Dendritic cell treated with granulocyte-macrophage colony-stimulating factor and Interleukin-4, amounts not matched to agents 40 ng/mL and 50 ng/mL, for 4 days (primary cell): ENCODE measurements around the gene MESP1.

Experiments
- H3K27ac Mint-ChIP-seq: one replicate; pipeline ENCODE4 v1.8.0; 2022; ENCODE audit warnings: mild to moderate bottlenecking, mixed read lengths
- H3K27me3 Mint-ChIP-seq: one replicate; pipeline ENCODE4 v1.8.0; 2022; ENCODE audit warnings: mild to moderate bottlenecking, mixed read lengths
- H3K36me3 Mint-ChIP-seq: one replicate; pipeline ENCODE4 v1.8.0; 2022; ENCODE audit warnings: low read depth, mixed read lengths
- H3K4me1 Mint-ChIP-seq: one replicate; pipeline ENCODE4 v1.8.0; 2022; ENCODE audit warnings: low read depth, mixed read lengths
- H3K4me3 Mint-ChIP-seq: one replicate; pipeline ENCODE4 v1.8.0; 2022; ENCODE audit warnings: mild to moderate bottlenecking, moderate library complexity, mixed read lengths
- H3K9me3 Mint-ChIP-seq: one replicate; pipeline ENCODE4 v1.8.0; 2022; ENCODE audit warnings: mixed read lengths
- intact Hi-C: fragments of 100-400 bp; cut with micrococcal nuclease; formaldehyde crosslinking; loops from one replicate; pipeline ENCODE4 v1.15.0; 2022

MESP1 gene

DNA sequence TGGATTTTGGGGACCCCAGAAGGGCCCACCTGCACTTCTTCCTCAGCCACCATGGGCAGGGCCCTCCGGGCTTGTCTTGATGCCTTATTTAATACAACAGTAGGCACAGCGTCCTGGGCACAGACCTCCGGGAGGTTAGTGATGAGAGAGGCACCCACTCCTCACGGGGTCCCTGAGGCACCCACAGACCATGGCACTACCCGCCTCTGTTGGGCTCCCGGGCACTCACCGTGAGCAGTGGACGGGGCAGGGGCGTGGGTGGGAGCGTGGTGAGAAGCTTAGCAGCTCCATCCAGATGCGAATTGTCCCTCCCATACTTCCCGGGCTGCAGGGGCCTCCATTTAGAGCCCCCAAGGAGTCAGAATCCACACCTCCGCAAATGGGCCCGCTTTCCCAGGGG is 24.8 kb upstream of the MESP1 start:
- H3K4me1 Mint-ChIP-seq, result peaks cover 19% of the 10 kb centered on the region
- intact Hi-C loops, result no loop called here
- no peak overlapping the region for H3K4me3 Mint-ChIP-seq
- H3K9me3 Mint-ChIP-seq, result no peaks in the 10 kb centered on the region
- H3K36me3 Mint-ChIP-seq, result no peaks in the 10 kb centered on the region
- H3K27me3 Mint-ChIP-seq, result peaks cover 25% of the 10 kb centered on the region
- H3K27ac Mint-ChIP-seq, result no peak overlapping the region

DNA sequence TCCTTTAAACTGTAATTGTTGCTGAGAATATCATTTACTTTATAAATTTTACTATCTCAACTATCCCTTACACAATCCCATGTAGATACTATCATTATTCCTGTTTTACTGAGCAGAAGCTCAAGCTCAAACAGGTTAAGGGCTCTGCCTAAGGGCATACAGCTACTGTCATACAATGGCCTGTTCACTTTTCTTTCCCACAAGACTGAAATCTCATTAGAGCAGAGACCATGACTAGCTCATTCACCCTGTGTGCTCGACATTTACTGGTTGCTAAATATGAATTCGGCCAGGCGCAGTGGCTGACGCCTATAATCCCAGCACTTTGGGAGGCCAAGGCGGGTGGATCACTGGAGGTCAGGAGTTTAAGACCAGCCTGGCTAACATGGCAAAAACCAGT is 23.4 kb upstream of the MESP1 start:
- H3K4me1 Mint-ChIP-seq, result peaks cover 17% of the 10 kb centered on the region
- H3K4me3 Mint-ChIP-seq, result no peak overlapping the region
- H3K36me3 Mint-ChIP-seq, result no peaks in the 10 kb centered on the region
- H3K27me3 Mint-ChIP-seq, result peaks cover 25% of the 10 kb centered on the region
- H3K9me3 Mint-ChIP-seq, result no peaks in the 10 kb centered on the region
- H3K27ac Mint-ChIP-seq, result no peak overlapping the region
- intact Hi-C loops, result no loop called here

DNA sequence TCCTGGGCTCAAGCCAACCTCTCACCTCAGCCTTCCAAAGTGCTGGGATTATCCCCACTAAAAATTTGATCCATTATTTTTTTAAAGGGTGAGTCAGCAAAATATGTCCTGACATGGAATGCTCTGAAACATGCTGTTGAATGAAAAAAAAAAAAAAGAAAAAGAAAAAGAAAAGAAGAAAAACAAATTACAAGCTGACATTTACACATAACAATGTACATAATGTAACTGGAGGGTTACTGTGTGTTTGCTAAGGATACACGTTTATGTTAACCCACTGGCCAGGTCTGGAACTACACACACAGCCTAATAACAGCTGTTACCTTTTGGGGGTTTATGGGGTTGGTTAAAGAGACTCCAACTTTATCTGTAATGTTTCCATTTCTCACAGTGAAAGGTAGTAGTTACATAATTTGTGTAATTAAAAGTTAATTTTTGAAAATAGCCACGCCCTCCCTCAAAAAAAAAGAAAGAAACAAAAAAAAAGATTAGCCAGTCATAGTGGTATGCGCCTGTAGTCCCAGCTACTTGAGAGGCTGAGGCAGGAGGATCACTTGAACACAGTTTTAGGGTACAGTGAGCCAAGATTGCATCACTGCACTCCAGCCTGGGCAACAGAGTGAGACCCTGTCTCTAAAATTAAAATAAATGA is 22.0 kb upstream of the MESP1 start:
- Mint-ChIP-seq H3K9me3 (no peaks in the 10 kb centered on the region), H3K27me3 (peaks cover 23% of the 10 kb centered on the region), H3K36me3 (no peaks in the 10 kb centered on the region), H3K4me1 (peaks cover 17% of the 10 kb centered on the region), H3K27ac (no peak overlapping the region), H3K4me3 (no peak overlapping the region)
- intact Hi-C loops, result no loop called here

DNA sequence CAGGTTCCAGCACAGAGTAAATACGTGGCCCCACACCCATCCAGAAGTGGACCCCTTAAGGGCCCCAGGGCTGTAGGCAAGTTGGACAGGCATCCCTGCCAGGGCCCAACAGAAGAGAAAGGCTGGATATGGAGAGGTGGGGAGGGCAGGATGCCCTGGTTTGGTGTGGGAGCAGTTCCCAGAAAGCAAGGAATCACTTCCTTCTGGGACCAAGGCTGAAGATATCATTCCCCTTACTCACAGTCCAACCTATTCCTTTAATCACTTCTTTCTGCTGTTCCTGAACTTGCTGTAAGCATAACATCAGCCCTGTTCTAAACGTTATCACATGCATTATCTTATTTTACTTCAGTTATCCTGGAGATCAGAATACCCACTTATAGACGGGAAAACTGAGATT is 19.0 kb upstream of the MESP1 start:
- H3K9me3 Mint-ChIP-seq, result no peaks in the 10 kb centered on the region
- peaks cover 6% of the 10 kb centered on the region for H3K27me3 Mint-ChIP-seq
- no peaks in the 10 kb centered on the region for H3K36me3 Mint-ChIP-seq
- intact Hi-C loops, result no loop called here
- peaks cover 19% of the 10 kb centered on the region for H3K4me1 Mint-ChIP-seq
- H3K4me3 Mint-ChIP-seq, result no peak overlapping the region
- H3K27ac Mint-ChIP-seq, result no peak overlapping the region

DNA sequence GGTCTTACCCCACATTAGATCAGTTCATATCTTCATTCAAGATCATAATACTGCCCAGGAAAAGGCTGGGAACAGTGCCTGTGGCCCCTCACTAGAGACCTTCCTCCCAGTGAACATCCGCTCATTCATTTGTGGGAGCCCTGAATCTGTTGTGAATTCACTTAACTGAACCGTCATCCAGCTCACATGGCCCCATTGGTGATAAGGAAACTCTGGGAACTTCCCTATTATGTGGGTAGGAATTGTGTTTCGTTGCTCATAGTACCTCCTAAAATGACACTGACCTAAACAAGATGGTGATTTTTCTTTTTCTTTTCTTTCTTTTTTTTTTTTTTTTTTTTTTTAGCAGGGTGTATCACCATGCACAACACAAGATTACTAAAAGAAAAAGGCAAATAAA is 18.3 kb upstream of the MESP1 start:
- intact Hi-C loops, result no loop called here
- H3K4me3 Mint-ChIP-seq, result no peak overlapping the region
- peaks cover 3% of the 10 kb centered on the region for H3K27me3 Mint-ChIP-seq
- no peak overlapping the region for H3K27ac Mint-ChIP-seq
- H3K9me3 Mint-ChIP-seq, result no peaks in the 10 kb centered on the region
- H3K4me1 Mint-ChIP-seq, result peaks cover 19% of the 10 kb centered on the region
- no peaks in the 10 kb centered on the region for H3K36me3 Mint-ChIP-seq

DNA sequence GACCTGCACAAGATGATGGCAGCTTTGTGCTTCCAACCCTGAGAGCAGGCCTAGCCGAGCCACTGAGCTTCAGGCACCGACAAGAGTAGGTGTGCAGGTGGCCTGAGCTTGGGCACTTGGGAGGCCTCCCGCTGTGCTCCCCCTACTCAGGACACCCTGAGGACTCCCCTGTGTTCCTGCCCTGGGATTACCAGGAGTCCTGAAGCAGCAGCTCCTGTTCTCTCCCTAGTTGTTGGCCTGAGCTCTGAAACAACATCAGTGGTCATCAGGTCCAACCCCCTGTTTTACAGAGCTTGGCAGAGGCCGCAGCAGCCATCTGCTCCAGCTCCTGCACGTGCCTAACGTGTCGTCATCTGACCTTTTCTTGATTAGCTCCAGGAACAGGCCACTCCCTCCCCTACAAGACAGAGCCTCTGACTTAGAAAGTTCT is 17.0 kb upstream of the MESP1 start:
- Mint-ChIP-seq H3K9me3 (no peaks in the 10 kb centered on the region), H3K27ac (peak overlapping the region; percentile 11), H3K27me3 (peaks cover 3% of the 10 kb centered on the region), H3K4me1 (peaks cover 19% of the 10 kb centered on the region), H3K4me3 (no peak overlapping the region), H3K36me3 (no peaks in the 10 kb centered on the region)
- intact Hi-C loops, result no loop called here

DNA sequence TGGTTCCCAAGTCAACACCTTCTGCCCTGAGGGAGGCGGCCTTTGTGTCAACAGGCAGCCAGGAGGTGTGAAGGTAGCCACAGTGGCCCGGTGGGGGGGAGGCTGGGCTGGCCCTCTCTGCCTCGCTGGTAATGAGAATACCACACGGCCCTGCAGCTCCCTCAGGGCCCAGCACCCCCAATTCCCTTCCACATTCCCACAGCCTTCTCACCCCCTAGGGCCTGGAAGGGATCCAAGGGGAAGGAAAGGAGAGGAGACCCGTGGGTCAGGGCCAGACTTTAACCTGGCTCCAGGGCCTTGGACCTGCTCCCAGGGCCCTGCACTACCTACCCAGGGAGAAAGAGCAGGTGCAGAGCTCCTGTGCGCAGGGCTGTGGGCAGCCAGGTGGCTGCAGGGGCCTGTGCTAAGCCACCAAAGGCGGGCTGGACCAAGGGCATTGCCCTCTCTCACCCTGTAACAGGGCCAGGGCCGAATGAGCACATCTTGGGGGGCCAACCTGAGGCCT is 16.4 kb upstream of the MESP1 start:
- H3K4me1 Mint-ChIP-seq, result peaks cover 19% of the 10 kb centered on the region
- H3K36me3 Mint-ChIP-seq, result no peaks in the 10 kb centered on the region
- intact Hi-C loops, result no loop called here

DNA sequence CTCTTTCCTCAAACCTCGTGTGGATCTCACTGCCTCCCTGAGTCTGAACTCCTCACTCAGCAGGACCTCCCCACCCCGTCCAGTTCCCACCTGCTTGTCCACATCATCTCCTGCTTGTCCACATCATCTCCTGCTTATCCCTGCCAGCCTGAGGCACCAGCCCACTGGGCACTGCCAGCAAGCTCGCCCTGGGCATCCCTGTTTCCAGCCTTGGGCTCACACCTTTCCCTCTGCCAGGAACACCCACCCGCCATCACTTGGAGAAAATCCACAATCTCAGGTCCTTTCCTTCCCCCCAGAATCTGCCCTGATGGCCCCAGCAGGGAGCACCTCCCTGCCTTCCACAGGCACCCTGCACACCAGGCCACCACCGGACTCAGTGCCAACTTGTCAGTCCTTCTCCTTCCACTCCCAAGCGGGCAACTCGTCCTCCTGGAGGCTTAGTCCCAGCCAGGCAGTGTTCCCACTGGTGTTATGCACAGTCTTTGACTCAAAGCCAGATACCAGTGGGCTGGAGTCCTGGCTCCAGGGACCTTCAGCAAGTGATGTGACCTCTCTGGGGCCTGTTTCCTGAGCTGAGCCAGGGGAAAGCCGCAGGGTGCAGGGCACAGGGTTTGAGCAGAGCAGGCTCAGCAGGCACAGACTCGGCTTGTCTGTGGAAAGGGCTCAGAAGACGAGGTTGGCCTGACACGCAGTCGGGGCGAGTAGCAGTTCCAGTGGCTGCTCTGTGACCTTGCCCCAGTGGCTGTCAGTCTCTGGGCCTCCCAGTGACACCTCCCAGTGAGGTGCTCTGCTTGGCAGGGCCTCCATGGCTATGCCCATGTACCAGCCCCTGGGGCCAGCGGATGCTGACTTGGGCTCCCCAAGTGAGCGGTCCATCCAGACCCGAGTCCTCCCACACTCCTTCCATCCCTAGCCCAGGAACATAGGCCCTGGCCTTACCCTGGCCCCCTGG is 15.6 kb upstream of the MESP1 start:
- Mint-ChIP-seq H3K36me3 (no peaks in the 10 kb centered on the region), H3K4me3 (no peak overlapping the region), H3K27ac (peak overlapping the region; percentile 6), H3K9me3 (no peaks in the 10 kb centered on the region), H3K27me3 (peaks cover 3% of the 10 kb centered on the region), H3K4me1 (peaks cover 19% of the 10 kb centered on the region)
- intact Hi-C loops, result no loop called here

More for the DNA sequence above, 16.4 kb upstream of the MESP1 start:
- no peaks in the 10 kb centered on the region for H3K9me3 Mint-ChIP-seq
- H3K27ac Mint-ChIP-seq, result peak overlapping the region; percentile 11
- peaks cover 3% of the 10 kb centered on the region for H3K27me3 Mint-ChIP-seq
- no peak overlapping the region for H3K4me3 Mint-ChIP-seq

DNA sequence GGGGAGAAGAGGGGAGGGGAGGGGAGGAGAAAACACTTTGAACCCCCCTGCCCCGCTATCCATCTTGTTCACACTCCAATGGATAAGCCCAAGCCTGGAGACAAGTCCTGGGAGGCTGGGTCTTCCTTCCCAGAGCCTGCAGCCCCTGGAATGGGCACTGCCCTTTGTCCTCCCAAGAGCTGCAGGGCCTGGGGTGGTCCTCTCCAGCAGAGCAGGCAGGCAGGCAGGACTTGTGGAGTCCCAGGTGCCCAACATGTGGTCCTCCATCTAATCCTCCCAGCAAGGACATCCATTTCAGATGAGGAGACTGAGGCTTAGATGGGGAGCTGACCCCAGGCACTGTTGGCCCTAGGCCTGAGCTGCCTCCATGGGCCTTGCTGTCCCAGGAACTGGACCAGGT is 14.6 kb upstream of the MESP1 start:
- intact Hi-C loops, result no loop called here
- peaks cover 3% of the 10 kb centered on the region for H3K27me3 Mint-ChIP-seq
- H3K36me3 Mint-ChIP-seq, result no peaks in the 10 kb centered on the region
- H3K27ac Mint-ChIP-seq, result peak overlapping the region; percentile 33
- no peak overlapping the region for H3K4me3 Mint-ChIP-seq
- H3K4me1 Mint-ChIP-seq, result peaks cover 29% of the 10 kb centered on the region
- H3K9me3 Mint-ChIP-seq, result no peaks in the 10 kb centered on the region

DNA sequence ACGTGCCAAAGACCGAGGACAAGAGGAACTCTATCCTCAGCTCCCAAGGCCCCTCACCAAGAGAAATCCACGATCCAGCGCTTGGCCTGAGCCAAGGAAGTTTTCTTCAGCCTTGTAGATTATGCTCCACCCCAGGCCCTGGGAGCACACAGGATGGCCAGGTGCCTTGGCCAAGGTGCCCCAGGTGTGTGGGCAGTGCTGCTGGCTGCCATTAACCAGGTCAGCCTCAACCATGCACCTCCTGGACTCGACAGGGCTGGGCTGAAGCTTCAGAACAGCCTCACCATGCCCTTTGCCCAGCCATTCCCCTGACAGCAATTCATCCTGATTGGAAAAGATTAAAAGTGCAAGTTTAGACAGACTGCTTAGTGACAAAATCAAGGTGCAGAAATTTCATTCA is 10.9 kb upstream of the MESP1 start:
- H3K9me3 Mint-ChIP-seq, result no peaks in the 10 kb centered on the region

DNA sequence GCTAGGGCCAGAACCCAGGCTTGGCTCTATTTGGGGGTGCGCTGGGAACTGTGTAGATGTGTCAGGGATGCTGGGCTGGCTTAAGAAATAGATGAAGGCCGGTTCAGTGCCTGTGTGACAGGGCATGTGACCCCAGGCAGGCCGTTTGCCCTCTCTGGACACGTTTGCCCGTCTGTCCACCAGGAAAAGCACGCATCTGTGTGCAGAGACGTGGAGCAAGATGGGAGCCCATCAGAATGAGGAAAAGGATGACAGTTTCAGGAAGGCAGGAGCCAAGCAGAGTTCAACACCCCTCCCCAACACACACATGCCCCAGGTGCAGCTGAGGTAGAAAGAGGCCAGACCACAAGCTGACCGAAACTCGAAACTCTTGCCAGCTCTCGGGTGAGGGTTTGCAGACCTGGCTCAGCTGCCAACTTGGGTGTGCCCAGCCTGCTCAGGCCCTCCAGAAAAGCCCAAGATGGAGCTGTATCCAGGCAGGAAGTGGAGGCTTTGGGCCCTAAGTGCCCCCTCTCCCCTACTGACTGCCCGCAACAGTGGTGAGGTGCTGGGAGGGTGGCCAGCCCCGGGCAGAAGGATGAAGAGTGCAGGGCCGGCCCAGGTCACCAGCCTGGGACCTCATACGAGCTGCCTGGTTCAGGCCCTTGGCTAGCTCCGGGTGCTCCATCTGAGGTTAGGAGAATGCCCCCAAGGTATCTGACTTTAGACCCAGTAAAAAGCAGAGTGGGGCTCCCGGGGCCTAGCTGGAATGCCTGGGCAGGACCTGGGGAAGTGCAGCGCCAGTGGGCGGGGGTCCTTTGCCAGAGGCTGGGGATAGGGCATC is 10.2 kb upstream of the MESP1 start:
- intact Hi-C loops, result no loop called here
- peak overlapping the region; percentile 48 for H3K4me3 Mint-ChIP-seq

More for the DNA sequence above, 10.9 kb upstream of the MESP1 start:
- H3K36me3 Mint-ChIP-seq, result no peaks in the 10 kb centered on the region
- no peak overlapping the region for H3K4me3 Mint-ChIP-seq
- peaks cover 1% of the 10 kb centered on the region for H3K27me3 Mint-ChIP-seq
- intact Hi-C loops, result no loop called here
- peaks cover 39% of the 10 kb centered on the region for H3K4me1 Mint-ChIP-seq
- H3K27ac Mint-ChIP-seq, result peak overlapping the region; percentile 87

DNA sequence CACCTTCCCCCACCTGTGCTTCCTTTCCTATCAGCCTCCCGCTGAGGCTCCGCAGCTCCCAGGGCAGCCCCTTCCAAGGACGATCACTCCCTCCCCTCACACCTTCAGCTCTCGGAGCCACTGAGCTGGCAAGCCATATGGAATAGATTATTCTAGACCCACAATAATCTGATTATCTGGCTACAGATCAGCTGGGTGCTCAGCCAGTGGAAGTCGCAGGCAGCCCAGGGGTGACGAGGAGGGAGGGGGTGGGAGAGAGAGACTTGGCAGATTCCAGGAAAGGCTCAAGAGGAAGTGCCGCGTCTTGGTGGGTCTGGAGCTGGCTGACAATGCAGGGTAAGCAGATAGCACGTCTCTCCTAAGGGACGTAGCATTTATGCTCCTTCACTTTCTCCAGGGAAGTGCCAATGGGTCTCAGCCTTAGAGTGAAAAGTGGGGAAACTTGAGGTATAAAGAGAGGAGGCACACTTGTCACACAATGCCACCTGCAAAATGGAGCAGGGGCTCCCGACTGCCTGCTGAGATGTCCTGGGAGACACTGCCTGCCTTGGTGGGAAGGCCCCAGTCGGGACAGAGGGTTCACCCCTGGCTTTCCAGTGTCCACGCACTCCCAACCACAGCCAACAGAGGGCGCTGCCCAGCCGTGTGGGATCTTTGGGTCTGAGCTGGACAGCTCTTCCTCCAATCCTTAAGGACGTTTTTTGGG is 9.4 kb upstream of the MESP1 start:
- Mint-ChIP-seq H3K4me1 (peaks cover 31% of the 10 kb centered on the region), H3K27ac (peak overlapping the region; percentile 87), H3K9me3 (no peaks in the 10 kb centered on the region), H3K27me3 (peaks cover 8% of the 10 kb centered on the region), H3K4me3 (peak overlapping the region; percentile 48), H3K36me3 (no peaks in the 10 kb centered on the region)
- intact Hi-C loops, result loop anchor here (1.0 kb wide), 2 partner anchors 115 to 128 kb away; no protein-coding TSS in a partner anchor

More for the DNA sequence above, 10.2 kb upstream of the MESP1 start:
- H3K4me1 Mint-ChIP-seq, result peaks cover 36% of the 10 kb centered on the region
- no peaks in the 10 kb centered on the region for H3K9me3 Mint-ChIP-seq
- H3K27me3 Mint-ChIP-seq, result peaks cover under 1% of the 10 kb centered on the region
- no peaks in the 10 kb centered on the region for H3K36me3 Mint-ChIP-seq
- peak overlapping the region; percentile 87 for H3K27ac Mint-ChIP-seq

DNA sequence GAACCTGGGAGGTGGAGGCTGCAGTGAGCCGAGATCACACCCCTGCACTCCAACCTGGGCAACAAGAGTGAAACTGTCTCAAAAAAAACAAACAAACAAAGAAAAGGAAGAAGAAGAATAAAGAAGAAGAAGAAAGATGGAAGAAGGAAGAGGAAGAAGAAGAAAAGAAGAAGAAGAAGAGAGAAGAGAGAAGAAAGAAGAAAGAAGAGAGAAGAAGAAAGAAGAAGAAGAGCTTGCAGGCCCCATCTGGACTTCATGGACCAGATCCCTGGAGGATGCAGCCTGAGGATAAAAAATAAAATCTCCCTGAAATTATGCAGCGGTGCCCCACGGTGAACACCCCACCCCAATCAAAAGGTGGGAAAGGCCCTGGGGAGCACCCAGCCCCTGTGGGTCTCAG is 8.8 kb upstream of the MESP1 start:
- Mint-ChIP-seq H3K27ac (peak overlapping the region; percentile 87), H3K9me3 (no peaks in the 10 kb centered on the region), H3K36me3 (no peaks in the 10 kb centered on the region), H3K4me1 (peaks cover 26% of the 10 kb centered on the region), H3K27me3 (peaks cover 8% of the 10 kb centered on the region), H3K4me3 (no peak overlapping the region)
- intact Hi-C loops, result loop anchor here (1.0 kb wide), 2 partner anchors 115 to 128 kb away; no protein-coding TSS in a partner anchor
